Activated CD8-positive, alpha-beta memory T cell treated with anti-CD3 and anti-CD28 coated beads for 24 hours (primary cell): Measurements from ENCODE around the gene MCTP2.

Experiments used
- DNase-seq: peaks from one replicate; pipeline ENCODE4 v3.0.0-alpha.2; 2020

MCTP2 gene

DNA sequence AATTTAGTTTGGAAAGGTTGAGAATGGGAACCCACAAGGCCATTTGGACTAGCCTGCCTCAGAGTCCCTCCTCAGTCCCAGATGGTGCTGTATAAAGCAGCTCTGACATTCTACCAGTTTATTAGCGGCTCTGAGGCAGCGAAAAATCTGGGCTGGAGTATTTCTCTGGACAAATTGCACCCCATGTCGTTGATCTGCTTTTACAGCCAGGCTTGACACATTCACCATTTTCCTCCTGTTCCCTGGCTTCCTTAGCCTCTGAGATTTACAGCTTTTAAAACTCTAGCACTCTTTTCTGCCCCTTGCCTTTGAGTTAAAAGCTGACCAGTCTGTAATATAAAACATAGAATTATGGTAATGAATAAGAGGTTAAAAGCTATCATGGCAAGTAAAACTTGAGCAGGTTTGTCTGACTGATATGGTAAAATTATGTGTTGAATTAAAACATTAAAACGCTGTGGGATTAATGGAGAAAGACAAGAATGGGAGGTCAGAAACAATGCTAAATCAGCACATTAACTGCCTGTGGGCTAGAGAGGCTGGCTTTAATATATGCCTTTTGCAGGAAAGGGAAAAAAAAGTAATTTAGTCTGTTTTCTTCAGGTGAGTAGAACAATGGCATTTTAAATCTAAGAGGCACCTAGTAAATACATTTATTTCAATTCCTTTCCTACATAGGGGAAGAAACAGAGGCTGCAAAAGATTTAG lies 131.2 kb downstream of the MCTP2 start:
- no peak for DNase-seq

DNA sequence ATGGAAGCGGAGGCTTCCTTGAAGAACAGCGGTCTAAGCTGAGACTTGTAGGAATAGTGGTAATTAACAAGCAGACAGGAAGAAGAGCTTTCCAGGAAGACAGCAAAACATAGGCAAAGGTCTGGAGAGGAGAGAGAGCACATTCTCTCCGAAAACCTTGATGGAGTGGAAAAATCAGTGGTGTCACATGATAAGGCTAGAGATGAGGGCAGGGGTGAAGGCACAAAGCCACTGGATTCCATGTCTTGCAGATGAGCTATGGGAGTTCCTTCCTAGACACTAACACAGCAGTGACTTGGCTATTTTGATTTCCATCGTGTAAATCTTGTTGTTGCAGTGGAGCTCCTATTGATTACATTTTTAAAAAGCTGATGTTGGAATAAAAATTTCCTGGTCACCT lies 132.0 kb downstream of the MCTP2 start:
- no peak for DNase-seq

- no peak for DNase-seq
Observed at GRCh38 chr15:94366781-94367180, 135.4 kb downstream of the MCTP2 start.

DNA sequence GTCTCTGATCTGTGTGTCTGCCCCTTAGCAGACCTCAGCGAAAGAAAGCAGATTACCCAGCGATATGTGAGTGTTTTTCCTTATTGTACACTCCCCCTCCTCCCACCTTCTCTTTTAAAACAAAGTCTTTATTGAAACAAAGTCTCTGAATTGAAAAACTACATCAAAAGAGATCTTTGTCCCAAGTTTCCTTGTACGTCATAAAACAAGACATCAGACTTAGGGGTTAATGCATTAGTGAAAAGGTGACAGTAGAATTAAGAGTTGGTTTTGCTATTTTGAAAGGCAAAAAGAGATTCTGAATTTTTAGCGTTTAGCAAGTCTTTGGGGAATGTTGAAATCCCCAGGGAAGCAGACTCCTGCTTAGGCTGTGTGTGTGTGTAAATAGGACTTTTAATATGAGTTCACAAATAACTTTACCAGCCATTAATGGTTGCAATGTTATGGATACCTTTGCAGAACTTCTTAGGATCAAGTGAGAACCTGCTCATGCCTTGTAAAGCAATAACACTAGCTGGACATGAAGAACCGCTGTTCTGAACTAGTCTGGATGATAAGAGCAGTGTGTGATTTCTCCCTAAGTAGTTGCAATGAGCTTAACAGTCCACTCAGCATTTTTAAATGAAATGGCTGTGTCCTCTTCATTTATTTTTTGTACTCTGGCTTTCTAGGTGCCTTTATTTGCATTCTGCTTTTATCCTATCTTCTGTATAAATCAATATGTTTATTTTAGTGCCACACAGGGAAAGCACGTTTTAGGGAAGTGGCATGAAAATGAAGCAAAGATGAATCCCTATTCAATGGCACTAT lies 136.6 kb downstream of the MCTP2 start:
- no peak for DNase-seq

DNA sequence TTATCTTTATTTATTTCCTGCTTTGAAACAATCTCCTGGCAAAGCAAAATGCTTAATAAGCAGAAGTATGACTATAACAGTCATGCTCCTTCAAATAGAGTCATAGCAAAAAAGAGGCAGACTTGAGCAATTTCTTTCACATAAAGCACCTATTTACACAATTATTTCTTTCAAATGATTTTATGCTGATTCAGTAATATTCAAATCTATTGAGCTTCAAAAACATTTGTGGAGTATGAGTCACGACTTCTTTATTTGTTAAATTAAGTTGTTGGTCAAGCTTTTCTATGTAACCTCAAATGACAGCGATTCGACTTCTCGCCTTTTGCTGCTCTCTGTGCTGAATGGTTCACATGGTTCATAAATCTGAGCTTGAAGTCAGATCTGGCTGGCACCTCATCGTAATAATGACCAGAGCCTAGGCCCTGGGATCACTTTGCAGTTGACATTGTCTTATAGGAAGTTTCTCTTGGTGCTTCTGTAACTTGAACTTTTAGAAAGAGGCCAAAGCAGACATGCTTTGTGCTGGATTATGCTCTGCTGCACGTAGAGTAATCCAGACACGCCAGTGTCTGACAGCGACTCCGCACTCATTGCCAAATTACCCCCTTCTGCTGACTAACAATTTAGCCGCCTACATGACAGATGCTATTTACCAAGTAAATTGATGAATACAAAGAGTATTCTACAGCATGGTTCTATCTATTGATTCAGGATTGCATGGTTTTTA lies 139.0 kb downstream of the MCTP2 start:
- DNase-seq = no peak

- no peak for DNase-seq
Observed at GRCh38 chr15:94370936-94371285, 139.6 kb downstream of the MCTP2 start.

GRCh38 chr15:94372821-94373220 lies 141.5 kb downstream of the MCTP2 start:
- no peak for DNase-seq

- DNase-seq = no peak
Observed at GRCh38 chr15:94375997-94376396, 144.6 kb downstream of the MCTP2 start.

DNA sequence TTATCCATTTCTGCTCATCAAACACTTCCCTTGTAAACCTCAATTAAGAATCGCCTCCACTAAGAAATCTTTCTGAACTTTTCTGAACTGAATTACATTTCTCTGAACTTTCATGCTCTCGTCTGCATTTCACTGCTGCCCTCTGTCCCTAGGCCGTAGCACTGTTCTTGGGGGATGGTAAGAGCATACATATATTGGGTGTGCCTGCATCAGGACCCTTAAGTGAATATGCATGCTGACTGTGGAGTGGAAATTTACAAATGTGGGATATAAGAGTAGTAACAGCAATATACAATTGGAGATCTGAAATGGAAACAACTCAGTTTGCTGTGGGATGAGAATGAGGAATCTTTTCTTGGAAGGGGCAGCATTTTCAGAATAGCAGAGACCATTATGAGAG lies 148.6 kb downstream of the MCTP2 start:
- no peak for DNase-seq

- no peak for DNase-seq
Observed at GRCh38 chr15:94380798-94381197, 149.4 kb downstream of the MCTP2 start.

GRCh38 chr15:94381384-94381783 lies 150.0 kb downstream of the MCTP2 start:
- DNase-seq = no peak

DNA sequence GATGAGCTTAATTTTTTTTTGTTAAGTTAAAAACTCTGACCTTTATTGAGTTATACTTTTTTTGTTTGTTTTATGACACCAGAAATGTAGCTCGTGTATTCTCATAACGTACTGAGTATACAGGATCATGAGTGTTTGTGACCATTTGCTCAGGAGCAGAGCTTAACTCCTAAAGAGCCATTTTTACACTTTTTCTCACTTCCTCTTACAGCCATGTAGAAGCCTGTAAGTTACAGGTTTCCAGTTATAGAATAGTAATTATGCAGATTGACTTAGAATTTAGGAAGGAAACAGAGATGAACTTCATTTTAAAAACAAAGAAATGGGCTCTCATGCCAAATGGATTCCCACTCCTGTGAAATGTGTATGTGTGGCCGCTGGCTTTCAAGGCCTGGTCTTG lies 151.7 kb downstream of the MCTP2 start:
- DNase-seq = no peak

DNA sequence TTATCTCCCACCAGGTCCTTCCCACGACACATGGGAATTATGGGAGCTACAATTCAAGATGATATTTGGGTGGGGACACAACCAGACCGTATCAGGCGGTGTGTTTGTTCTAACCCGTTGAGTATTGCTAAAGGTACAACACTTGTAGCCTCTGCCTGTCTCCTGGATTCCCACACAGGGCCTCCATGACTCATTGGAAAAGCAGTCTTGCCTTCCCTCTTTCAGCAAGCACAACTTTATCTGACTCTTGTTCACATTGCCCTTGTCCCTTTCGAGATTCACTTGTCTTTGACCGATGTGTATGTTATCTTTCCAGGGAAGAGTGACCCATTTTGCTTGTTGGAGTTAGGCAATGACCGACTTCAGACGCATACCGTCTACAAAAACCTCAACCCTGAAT lies 152.3 kb downstream of the MCTP2 start:
- no peak for DNase-seq

DNA sequence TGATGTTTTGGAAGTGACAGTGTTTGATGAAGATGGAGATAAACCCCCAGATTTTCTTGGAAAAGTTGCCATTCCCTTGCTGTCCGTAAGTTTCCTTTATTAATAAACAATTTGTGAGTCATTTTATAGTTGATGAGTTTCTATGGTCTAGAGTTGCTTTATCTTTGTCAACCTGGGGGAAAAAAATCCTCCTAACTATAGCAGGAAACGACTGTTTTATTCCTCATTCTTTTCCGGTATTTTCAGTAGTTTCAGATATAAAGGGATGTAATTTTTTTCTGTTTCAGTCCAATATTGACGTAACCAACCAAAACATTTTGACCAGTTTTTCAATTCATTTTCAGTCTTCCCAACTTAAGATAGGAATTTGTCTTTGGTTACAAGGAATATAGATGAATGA lies 154.1 kb downstream of the MCTP2 start:
- DNase-seq = no peak

DNA sequence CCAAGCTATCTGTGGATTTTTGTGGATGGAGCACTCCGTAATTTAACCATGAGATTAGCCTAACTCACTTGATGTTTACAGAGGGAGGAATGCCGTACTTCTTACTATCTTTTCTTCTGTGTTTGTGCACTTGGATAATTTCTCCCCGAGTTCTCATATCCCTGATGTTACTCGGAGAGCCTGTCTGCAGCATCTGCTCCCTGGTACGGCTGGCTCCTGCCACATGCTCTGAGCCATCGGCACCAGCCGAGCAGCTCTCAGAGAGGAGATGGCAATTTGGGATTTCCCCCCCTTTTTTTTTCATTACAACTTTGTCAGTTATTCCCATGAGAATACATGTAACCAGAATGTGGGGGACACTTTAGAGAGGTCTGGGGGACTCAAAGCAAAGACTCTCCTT lies 155.0 kb downstream of the MCTP2 start:
- DNase-seq = no peak

DNA sequence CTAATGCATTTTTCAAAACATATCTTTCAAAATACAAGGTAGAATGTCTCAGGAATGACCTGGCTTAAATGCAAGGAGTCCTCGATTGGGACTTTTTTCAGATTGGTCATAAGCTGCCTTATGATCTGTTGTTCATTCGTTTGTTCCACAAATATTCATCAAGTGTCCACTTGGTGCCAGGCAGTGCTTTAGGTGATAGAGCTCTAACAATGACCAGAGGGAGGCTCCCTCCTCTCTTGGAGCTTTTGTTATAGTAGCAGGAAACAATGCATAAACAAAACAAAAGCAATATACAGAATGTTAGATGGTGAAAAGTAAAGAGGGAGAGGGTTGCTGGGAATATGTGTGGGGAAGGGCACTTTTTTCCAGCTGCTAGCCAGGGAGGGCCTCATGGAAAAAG lies 156.1 kb downstream of the MCTP2 start:
- DNase-seq = no peak

DNA sequence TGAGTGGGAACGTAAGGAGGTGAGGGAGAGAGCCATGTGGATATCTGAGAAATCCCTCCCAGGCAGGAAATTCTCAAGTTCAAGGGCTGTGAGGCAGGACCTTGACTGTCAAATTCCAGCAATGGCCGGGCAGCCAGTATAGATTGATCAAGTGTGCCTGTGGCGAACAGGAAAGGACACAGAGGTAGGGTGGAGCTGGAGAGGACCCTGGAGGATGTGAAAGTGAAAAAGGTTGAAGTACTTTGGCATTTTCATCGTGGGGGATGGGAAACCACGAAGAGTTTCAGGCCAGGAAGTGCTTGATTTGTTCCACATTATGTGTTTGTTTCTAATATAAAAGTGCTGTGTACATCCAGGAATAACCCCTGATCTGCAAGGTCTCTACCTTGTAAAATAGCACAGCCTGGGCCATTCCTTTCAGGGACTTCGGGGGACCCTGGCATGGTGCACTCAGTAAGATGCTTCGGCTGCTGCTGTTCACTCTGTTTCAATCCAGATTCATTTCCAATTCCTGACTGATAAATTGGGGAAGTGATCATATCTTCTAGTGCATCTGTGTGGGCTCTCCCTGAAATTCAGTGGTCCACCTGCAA lies 156.6 kb downstream of the MCTP2 start:
- no peak for DNase-seq

DNA sequence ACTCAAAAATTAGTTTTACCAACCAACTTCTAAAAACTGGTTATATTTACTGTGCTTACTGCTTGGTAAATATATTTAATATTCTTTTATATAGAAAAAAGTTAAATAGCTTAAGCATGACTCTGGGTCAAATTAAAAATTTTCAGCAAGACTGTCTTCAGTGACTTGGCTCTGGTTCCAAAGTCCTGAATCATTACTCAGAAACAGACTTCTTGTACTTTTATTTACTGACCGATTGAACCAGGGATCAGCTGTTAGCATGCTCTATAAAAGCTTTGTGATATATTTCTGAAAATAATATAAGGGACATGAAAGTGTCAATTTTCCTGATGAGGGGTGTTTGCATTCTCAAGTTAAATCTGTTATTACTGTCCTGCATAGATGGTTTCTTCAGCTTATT lies 164.3 kb downstream of the MCTP2 start:
- no peak for DNase-seq

GRCh38 chr15:94397337-94397736 lies 166.0 kb downstream of the MCTP2 start:
- DNase-seq = no peak

- DNase-seq = no peak
Observed at GRCh38 chr15:94398001-94398400, 166.6 kb downstream of the MCTP2 start.

- DNase-seq = no peak
Observed at GRCh38 chr15:94400526-94401298, 169.4 kb downstream of the MCTP2 start.

- DNase-seq = no peak
Observed at GRCh38 chr15:94403331-94403730, 172.0 kb downstream of the MCTP2 start.
